Neuron (in vitro differentiated cells): ENCODE measurements around the gene LRGUK.
"Not testable (repeated sequence)": the region's sequence is repeated elsewhere in the genome, so short reads cannot be mapped to it uniquely, and the experiment has no call there.

ENCODE experiments used
- H2AFZ ChIP-seq: one replicate; pipeline ENCODE4 v1.6.1; 2013; ENCODE audit warnings: low read depth, mild to moderate bottlenecking, inconsistent platforms, low read length, moderate library complexity
- H3K27me3 ChIP-seq: one replicate; pipeline ENCODE4 v1.6.1; 2013; ENCODE audit warnings: low read length; ENCODE audit not compliant: insufficient read depth
- H3K36me3 ChIP-seq: one replicate; pipeline ENCODE4 v1.6.1; 2013; ENCODE audit warnings: low read length; ENCODE audit not compliant: insufficient read depth
- H3K4me1 ChIP-seq: one replicate; pipeline ENCODE4 v1.6.1; 2013; ENCODE audit warnings: low read length; ENCODE audit not compliant: insufficient read depth
- H3K4me3 ChIP-seq: 2 replicates; pipeline ENCODE4 v1.5.1; 2013; ENCODE audit warnings: mild to moderate bottlenecking, low read length, moderate library complexity
- H3K9me3 ChIP-seq: one replicate; pipeline ENCODE4 v1.6.1; 2013; ENCODE audit warnings: low read length

LRGUK gene

GRCh38 chr7:134197345-134197744 is 70.2 kb downstream of the LRGUK start:
- no peak overlapping the region for H2AFZ ChIP-seq
- H3K36me3 ChIP-seq = no peaks in the 10 kb centered on the region
- H3K9me3 ChIP-seq = no peaks in the 10 kb centered on the region
- no peak overlapping the region for H3K4me3 ChIP-seq
- H3K4me1 ChIP-seq = no peaks in the 10 kb centered on the region
- no peaks in the 10 kb centered on the region for H3K27me3 ChIP-seq

- Histone ChIP-seq H3K4me3 (no peak overlapping the region), H3K4me1 (no peaks in the 10 kb centered on the region), H3K27me3 (no peaks in the 10 kb centered on the region), H2AFZ (no peak overlapping the region), H3K9me3 (no peaks in the 10 kb centered on the region), H3K36me3 (no peaks in the 10 kb centered on the region)
Measured at GRCh38 chr7:134200970-134201369, 73.8 kb downstream of the LRGUK start.

GRCh38 chr7:134201569-134202261 is 74.6 kb downstream of the LRGUK start:
- H2AFZ ChIP-seq = no peak overlapping the region
- H3K4me1 ChIP-seq = no peaks in the 10 kb centered on the region
- no peak overlapping the region for H3K4me3 ChIP-seq
- no peaks in the 10 kb centered on the region for H3K9me3 ChIP-seq
- no peaks in the 10 kb centered on the region for H3K36me3 ChIP-seq
- H3K27me3 ChIP-seq = no peaks in the 10 kb centered on the region

- H2AFZ ChIP-seq = no peak overlapping the region
- H3K4me3 ChIP-seq = no peak overlapping the region
- H3K4me1 ChIP-seq = no peaks in the 10 kb centered on the region
Measured at GRCh38 chr7:134203186-134203889, 76.2 kb downstream of the LRGUK start.

GRCh38 chr7:134209322-134210015 is 82.3 kb downstream of the LRGUK start:
- Histone ChIP-seq H3K27me3 (no peaks in the 10 kb centered on the region), H3K4me1 (no peaks in the 10 kb centered on the region), H3K4me3 (no peak overlapping the region), H2AFZ (no peak overlapping the region), H3K9me3 (peaks cover 1% of the 10 kb centered on the region), H3K36me3 (no peaks in the 10 kb centered on the region)

More at GRCh38 chr7:134203186-134203889, 76.2 kb downstream of the LRGUK start:
- Histone ChIP-seq H3K36me3 (no peaks in the 10 kb centered on the region), H3K27me3 (no peaks in the 10 kb centered on the region), H3K9me3 (no peaks in the 10 kb centered on the region)

GRCh38 chr7:134210227-134210626 is 83.1 kb downstream of the LRGUK start:
- Histone ChIP-seq H2AFZ (no peak overlapping the region), H3K36me3 (no peaks in the 10 kb centered on the region), H3K9me3 (peaks cover 1% of the 10 kb centered on the region), H3K4me1 (no peaks in the 10 kb centered on the region), H3K27me3 (no peaks in the 10 kb centered on the region), H3K4me3 (no peak overlapping the region)

- Histone ChIP-seq H2AFZ (no peak overlapping the region), H3K4me3 (no peak overlapping the region), H3K27me3 (no peaks in the 10 kb centered on the region), H3K9me3 (peaks cover 1% of the 10 kb centered on the region), H3K4me1 (no peaks in the 10 kb centered on the region), H3K36me3 (no peaks in the 10 kb centered on the region)
Measured at GRCh38 chr7:134210976-134211663, 84.0 kb downstream of the LRGUK start.

- Histone ChIP-seq H3K27me3 (no peaks in the 10 kb centered on the region), H3K4me1 (no peaks in the 10 kb centered on the region), H2AFZ (no peak overlapping the region), H3K36me3 (no peaks in the 10 kb centered on the region), H3K4me3 (no peak overlapping the region), H3K9me3 (peaks cover 1% of the 10 kb centered on the region)
Measured at GRCh38 chr7:134211817-134212216, 84.7 kb downstream of the LRGUK start.

- Histone ChIP-seq H3K9me3 (peaks cover 1% of the 10 kb centered on the region), H3K4me1 (no peaks in the 10 kb centered on the region), H3K4me3 (no peak overlapping the region), H2AFZ (no peak overlapping the region), H3K36me3 (no peaks in the 10 kb centered on the region), H3K27me3 (no peaks in the 10 kb centered on the region)
Measured at GRCh38 chr7:134212576-134213546, 85.7 kb downstream of the LRGUK start.

- Histone ChIP-seq H3K36me3 (no peaks in the 10 kb centered on the region), H3K27me3 (peaks cover 2% of the 10 kb centered on the region), H3K4me3 (no peak overlapping the region), H3K4me1 (no peaks in the 10 kb centered on the region), H3K9me3 (peaks cover 2% of the 10 kb centered on the region), H2AFZ (no peak overlapping the region)
Measured at GRCh38 chr7:134220236-134220635, 93.1 kb downstream of the LRGUK start.

GRCh38 chr7:134231296-134231695 is 104.2 kb downstream of the LRGUK start:
- not testable (repeated sequence) for H3K36me3 ChIP-seq, H3K4me1 ChIP-seq, H2AFZ ChIP-seq, H3K4me3 ChIP-seq, H3K27me3 ChIP-seq, H3K9me3 ChIP-seq

GRCh38 chr7:134234216-134234615 is 107.1 kb downstream of the LRGUK start:
- Histone ChIP-seq H3K9me3 (peaks cover 3% of the 10 kb centered on the region), H2AFZ (no peak overlapping the region), H3K27me3 (no peaks in the 10 kb centered on the region), H3K36me3 (no peaks in the 10 kb centered on the region), H3K4me1 (no peaks in the 10 kb centered on the region), H3K4me3 (no peak overlapping the region)
